Activated naive CD8-positive, alpha-beta T cell treated with anti-CD3 and anti-CD28 coated beads, Interleukin-2, amount 50 U/mL, for 24 hours (primary cell): ENCODE measurements around the gene CENATAC.
"Not testable (repeated sequence)": the region's sequence is repeated elsewhere in the genome, so short reads cannot be mapped to it uniquely, and the experiment has no call there.

ENCODE experiments used
- ATAC-seq: fragments of 150-1000 bp; cut with Tn5 transposase; one replicate; pipeline ENCODE4 v1.10.0; 2021
- DNase-seq: peaks from one replicate; pipeline ENCODE4 v3.0.0; 2021
- H3K27ac Mint-ChIP-seq: one replicate; pipeline ENCODE4 v1.8.0; 2021; ENCODE audit warnings: mild to moderate bottlenecking, mixed read lengths
- H3K27me3 Mint-ChIP-seq: one replicate; pipeline ENCODE4 v1.8.0; 2021; ENCODE audit warnings: mixed read lengths
- H3K36me3 Mint-ChIP-seq: one replicate; pipeline ENCODE4 v1.8.0; 2021; ENCODE audit warnings: low read depth, mixed read lengths
- H3K4me1 Mint-ChIP-seq: one replicate; pipeline ENCODE4 v1.8.0; 2021; ENCODE audit warnings: mixed read lengths
- H3K4me3 Mint-ChIP-seq: one replicate; pipeline ENCODE4 v1.8.0; 2021; ENCODE audit warnings: mild to moderate bottlenecking, moderate library complexity, mixed read lengths
- H3K9me3 Mint-ChIP-seq: one replicate; pipeline ENCODE4 v1.8.0; 2021; ENCODE audit warnings: mixed read lengths

The CENATAC gene

DNA sequence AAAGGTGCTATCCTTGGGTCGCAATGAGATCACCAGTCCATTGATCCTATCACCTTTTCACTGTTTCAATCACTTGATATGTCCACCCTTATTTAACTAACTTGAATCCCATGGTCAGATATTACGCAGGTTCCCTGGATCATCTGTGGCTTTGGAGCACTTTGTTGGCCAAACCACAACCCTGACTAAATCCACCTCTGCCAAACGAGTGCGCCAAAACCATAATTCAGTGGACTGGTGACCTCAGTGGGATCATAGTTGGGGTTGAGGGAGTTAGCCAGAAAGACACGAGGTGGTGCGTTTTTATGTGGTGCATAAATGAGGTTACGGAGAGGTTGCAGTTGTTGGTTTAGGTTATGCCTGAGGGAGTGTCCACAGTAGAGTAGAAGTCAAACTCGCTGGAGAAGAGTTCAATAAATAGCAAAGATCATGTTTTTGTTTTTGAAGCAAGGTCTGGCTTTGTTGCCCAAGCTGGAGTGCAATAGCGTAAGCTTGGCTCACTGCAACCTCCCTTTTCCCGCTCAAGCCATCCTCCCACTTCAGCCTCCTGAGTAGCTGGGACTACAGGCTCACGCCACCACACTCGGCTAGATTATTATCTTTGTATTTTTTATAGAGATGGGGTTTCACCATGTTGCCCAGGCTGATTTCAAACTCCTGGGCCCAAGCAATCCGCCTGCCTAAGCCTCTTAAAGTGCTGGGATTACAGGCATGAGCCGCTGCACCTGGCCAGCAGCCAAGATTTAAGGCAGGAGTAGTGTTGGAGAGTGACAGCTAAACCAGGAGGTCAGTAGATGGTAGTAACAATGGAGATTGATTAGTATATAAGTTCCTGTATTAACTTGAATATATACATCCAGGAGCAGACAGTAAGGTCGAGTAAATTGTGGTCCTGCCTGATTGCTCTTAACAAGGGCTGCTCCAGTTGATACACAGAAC lies 21.9 kb upstream of the CENATAC start:
- Mint-ChIP-seq H3K27me3 (peaks cover 7% of the 10 kb centered on the region), H3K4me1 (no peaks in the 10 kb centered on the region), H3K9me3 (no peaks in the 10 kb centered on the region), H3K36me3 (no peaks in the 10 kb centered on the region), H3K4me3 (no peak overlapping the region), H3K27ac (no peak overlapping the region)
- no peak for DNase-seq
- no peak for ATAC-seq

DNA sequence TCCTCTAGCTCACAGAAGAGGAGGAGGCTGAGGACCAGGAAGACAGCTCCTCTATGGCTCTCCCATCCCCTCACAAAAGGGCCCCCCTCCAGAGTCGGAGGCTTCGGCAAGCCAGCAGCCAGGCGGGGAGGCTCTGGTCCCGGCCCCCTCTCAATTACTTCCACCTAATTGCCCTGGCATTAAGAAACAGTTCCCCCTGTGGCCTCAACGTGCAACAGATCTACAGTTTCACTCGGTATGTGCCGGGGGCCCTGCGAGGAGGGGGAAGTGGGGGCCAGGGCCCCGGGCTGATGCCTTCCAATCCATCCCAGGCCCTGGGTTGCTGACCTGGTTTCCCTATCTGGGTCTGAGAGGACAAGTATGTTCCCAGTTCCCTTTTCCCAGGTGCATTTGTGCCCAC lies 18.5 kb upstream of the CENATAC start:
- no peak for ATAC-seq
- H3K27me3 Mint-ChIP-seq: no peaks in the 10 kb centered on the region
- H3K27ac Mint-ChIP-seq: no peak overlapping the region

DNA sequence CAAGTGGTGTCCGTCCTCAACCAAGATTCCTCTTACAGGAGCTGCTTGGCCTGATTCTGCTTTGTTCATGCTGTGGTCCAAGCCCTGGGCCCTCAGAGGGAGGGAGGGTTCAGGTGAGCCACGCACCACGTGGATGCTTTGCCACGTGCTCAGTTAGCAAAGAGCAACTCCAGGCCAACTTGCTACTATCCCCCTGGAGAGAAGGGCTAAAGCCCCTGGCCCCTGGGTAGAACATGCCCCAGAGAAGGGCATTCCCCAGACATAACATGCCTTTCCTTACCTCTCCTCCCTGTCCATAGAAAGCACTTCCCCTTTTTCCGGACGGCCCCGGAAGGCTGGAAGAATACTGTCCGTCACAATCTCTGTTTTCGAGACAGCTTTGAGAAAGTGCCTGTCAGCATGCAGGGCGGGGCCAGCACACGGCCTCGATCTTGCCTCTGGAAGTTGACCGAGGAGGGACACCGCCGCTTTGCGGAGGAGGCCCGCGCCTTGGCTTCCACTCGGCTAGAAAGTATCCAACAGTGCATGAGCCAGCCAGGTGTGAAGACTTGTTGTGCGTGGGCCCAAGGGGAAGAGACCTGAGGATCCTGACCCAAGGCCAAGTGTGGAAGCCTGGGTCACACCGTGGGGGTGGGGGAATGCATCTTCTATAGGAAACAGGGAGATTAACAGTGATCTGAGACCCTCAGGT lies 17.6 kb upstream of the CENATAC start:
- H3K36me3 Mint-ChIP-seq: no peaks in the 10 kb centered on the region
- DNase-seq (no peak), ATAC-seq (no peak)
- H3K4me3 Mint-ChIP-seq: no peak overlapping the region
- no peaks in the 10 kb centered on the region for H3K27me3 Mint-ChIP-seq
- no peaks in the 10 kb centered on the region for H3K4me1 Mint-ChIP-seq
- H3K27ac Mint-ChIP-seq: no peak overlapping the region
- no peaks in the 10 kb centered on the region for H3K9me3 Mint-ChIP-seq

More for the DNA sequence above, 18.5 kb upstream of the CENATAC start:
- no peaks in the 10 kb centered on the region for H3K4me1 Mint-ChIP-seq
- no peak overlapping the region for H3K4me3 Mint-ChIP-seq
- DNase-seq: no peak
- no peaks in the 10 kb centered on the region for H3K9me3 Mint-ChIP-seq
- no peaks in the 10 kb centered on the region for H3K36me3 Mint-ChIP-seq

DNA sequence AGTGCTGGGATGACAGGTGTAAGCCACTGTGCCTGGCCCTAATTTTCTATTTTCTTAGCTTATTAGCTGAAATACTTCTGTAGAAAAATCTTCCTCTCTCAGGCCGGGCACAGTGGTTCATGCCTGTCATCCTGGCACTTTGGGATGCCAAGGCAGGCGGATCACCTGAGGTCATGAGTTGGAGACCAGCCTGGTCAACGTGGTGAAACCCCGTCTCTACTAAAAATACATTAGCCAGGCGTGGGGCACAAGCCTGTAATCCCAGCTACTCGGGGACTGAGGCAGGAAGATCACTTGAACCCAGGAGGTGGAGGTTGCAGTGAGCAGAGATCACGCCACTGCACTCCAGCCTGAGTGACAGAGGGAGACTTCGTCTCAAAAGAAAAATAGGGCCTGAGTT lies 13.6 kb upstream of the CENATAC start:
- not testable (repeated sequence) for H3K9me3 Mint-ChIP-seq, DNase-seq, H3K4me1 Mint-ChIP-seq, H3K27me3 Mint-ChIP-seq, H3K27ac Mint-ChIP-seq, ATAC-seq, H3K4me3 Mint-ChIP-seq, H3K36me3 Mint-ChIP-seq

DNA sequence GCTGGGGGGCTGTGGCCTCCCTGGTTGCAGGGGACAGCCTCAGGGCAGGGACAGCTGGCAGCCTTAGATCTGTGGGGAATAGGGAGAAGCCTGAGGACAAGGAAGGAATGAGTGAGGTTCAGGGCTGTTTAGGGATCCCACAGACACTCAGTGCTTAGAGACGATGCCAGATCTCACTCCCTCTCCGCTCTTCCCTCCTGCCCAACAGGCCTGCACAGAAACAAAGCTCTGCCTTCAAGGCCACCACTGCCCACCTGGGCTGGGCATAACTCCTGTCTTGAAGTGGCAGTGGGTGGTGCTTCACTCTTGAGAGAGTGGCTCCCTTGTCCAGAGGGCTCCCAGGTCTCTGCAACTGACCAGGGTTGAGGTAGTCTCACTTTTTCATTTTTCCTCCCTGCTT lies 13.1 kb upstream of the CENATAC start:
- H3K9me3 Mint-ChIP-seq: no peaks in the 10 kb centered on the region
- no peak overlapping the region for H3K27ac Mint-ChIP-seq
- H3K4me1 Mint-ChIP-seq: no peaks in the 10 kb centered on the region
- DNase-seq (no peak), ATAC-seq (no peak)
- H3K4me3 Mint-ChIP-seq: no peak overlapping the region
- no peaks in the 10 kb centered on the region for H3K36me3 Mint-ChIP-seq
- no peaks in the 10 kb centered on the region for H3K27me3 Mint-ChIP-seq

DNA sequence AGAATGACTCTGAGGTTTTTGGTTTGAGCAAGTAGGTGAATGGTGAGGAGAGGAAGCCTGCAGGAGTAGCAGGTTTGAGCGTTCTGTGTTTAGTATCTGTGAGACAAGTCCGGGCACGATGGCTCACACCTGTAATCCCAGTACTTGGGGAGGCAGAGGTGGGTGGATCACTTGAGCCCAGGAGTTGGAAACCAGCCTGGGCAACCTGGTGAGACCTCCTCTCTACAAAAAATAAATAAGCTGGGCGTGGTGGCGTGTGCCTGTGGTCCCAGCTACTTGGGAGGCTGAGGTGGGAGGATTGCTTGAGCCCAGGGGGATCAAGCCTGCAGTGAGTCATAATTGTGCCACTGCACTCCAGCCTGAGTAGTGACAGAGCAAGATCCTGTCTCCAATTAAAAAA lies 9.7 kb upstream of the CENATAC start:
- no peak for ATAC-seq
- no peak overlapping the region for H3K27ac Mint-ChIP-seq

DNA sequence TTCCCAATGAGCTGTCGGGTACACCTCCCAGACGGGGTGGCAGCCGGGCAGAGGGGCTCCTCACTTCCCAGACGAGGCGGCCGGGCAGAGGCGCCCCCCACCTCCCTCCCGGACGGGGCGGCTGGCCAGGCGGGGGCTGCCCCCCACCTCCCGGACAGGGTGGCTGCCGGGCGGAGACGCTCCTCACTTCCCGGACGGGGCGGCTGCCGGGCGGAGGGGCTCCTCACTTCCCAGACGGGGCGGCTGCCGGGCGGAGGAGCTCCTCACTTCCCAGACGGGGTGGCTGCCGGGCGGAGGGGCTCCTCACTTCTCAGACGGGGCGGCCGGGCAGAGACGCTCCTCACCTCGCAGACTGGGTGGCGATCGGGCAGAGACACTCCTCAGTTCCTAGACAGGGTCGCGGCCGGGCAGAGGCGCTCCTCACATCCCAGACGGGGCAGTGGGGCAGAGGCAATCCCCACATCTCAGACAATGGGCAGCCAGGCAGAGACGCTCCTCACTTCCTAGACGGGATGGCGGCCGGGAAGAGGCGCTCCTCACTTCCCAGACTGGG lies 6.4 kb upstream of the CENATAC start:
- H3K4me3 Mint-ChIP-seq, ATAC-seq, H3K9me3 Mint-ChIP-seq, H3K27me3 Mint-ChIP-seq, H3K4me1 Mint-ChIP-seq, H3K27ac Mint-ChIP-seq, DNase-seq: not testable (repeated sequence)
- H3K36me3 Mint-ChIP-seq: peaks cover 15% of the 10 kb centered on the region

More for the DNA sequence above, 9.7 kb upstream of the CENATAC start:
- H3K9me3 Mint-ChIP-seq: no peaks in the 10 kb centered on the region
- no peak overlapping the region for H3K4me3 Mint-ChIP-seq
- no peaks in the 10 kb centered on the region for H3K4me1 Mint-ChIP-seq
- H3K27me3 Mint-ChIP-seq: no peaks in the 10 kb centered on the region
- DNase-seq: no peak
- peaks cover 6% of the 10 kb centered on the region for H3K36me3 Mint-ChIP-seq

DNA sequence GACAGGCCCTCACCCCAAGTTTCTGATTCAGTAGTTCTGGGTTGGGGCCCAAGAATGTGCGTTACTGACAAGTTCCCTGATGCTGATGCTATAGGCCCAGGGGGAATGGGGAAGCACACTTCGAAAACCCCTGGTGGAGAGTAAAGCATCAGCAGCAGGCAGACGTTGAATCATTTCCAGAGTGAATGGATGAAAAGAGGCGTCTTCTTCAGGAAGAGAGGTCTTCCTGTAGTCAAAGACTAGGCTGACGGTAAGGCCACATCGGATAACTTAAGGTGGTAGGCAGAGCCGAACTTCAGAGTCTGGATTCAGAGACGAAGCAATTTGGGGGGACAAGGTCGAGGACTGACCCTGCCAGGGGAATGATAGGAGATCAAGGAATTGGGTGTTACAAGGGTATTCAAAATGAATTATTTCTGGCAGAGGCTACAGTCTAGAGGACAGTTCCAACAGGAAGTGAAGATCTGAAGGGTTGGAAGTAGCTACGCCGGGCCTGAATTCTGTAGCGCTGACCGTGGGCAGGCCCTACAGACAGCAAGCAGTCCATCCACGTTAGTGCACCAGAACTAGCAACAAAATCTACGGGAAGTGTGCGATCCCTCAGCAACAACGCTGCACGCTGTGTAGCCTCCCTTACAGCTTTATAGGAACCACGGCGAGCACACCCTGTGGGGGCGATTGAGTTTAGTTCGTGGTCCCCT lies 862 bp upstream of the CENATAC start:
- no peaks in the 10 kb centered on the region for H3K27me3 Mint-ChIP-seq

DNA sequence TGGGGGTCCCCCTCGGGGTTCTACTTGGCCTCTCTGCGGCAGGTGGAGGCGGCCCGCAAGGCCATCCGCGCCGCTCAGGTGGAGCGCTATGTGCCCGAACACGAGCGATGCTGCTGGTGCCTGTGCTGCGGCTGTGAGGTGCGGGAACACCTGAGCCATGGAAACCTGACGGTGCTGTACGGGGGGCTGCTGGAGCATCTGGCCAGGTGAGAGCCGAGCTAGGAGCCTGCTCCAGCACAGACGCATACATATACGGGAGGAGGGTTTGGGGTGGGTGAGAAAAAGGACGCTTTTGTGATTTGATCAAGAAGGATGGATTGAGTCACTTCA lies 415 bp downstream of the CENATAC start:
- no peak for DNase-seq
- Mint-ChIP-seq H3K27me3 (no peaks in the 10 kb centered on the region), H3K4me1 (peaks cover 36% of the 10 kb centered on the region), H3K9me3 (no peaks in the 10 kb centered on the region), H3K36me3 (peaks cover 52% of the 10 kb centered on the region), H3K4me3 (peak overlapping the region; percentile 100), H3K27ac (peak overlapping the region; percentile 99)
- ATAC-seq: peak; percentile 2

More for the DNA sequence above, 862 bp upstream of the CENATAC start:
- Mint-ChIP-seq H3K27ac (peak overlapping the region; percentile 99), H3K4me1 (peaks cover 36% of the 10 kb centered on the region), H3K4me3 (peak overlapping the region; percentile 100), H3K36me3 (peaks cover 43% of the 10 kb centered on the region), H3K9me3 (no peaks in the 10 kb centered on the region)
- peak; percentile 37 for DNase-seq
- peak; percentile 33 for ATAC-seq

DNA sequence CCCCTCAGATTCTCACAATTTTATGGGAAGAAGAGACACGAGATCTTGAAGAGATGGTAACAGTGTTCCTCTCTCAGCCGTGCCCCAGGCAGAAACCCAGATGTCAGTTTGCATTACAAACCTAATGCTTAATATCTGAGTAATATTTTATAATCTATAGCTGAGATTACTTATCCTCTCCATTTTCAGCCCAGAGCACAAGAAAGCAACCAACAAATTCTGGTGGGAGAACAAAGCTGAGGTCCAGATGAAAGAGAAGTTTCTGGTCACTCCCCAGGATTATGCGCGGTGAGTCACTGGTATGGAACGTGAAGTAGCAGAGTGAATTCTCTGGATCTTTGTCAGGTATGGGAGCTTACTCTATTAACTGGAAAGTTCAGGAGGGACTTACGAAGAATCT lies 884 bp downstream of the CENATAC start:
- peak overlapping the region; percentile 100 for H3K4me3 Mint-ChIP-seq
- DNase-seq (no peak), ATAC-seq (no peak)
- H3K4me1 Mint-ChIP-seq: peaks cover 36% of the 10 kb centered on the region
- peak overlapping the region; percentile 99 for H3K27ac Mint-ChIP-seq
- H3K27me3 Mint-ChIP-seq: no peaks in the 10 kb centered on the region
- H3K36me3 Mint-ChIP-seq: peaks cover 53% of the 10 kb centered on the region
- H3K9me3 Mint-ChIP-seq: no peaks in the 10 kb centered on the region

DNA sequence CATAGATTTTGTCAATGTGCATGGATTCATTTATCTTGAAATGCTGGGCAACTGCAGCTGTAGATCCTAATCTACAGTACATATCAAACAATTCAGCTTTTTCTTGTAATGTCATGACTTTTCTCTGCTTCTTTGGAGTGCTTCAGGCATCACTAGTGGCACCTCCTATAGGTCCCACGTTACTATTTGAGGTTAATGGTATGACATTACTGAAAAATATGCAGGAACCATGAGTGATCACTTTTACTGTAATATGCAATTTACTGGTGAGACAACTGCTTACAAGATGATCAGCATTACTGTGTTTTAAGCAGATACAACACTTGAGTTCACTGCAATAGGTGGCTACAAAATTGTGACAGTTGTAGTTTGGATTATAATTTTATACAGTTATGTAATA lies 3.0 kb downstream of the CENATAC start:
- H3K27ac Mint-ChIP-seq: no peak overlapping the region
- H3K27me3 Mint-ChIP-seq: no peaks in the 10 kb centered on the region
- peaks cover 57% of the 10 kb centered on the region for H3K36me3 Mint-ChIP-seq
- ATAC-seq: no peak
- DNase-seq: no peak
- no peak overlapping the region for H3K4me3 Mint-ChIP-seq
- no peaks in the 10 kb centered on the region for H3K9me3 Mint-ChIP-seq
- H3K4me1 Mint-ChIP-seq: peaks cover 37% of the 10 kb centered on the region

DNA sequence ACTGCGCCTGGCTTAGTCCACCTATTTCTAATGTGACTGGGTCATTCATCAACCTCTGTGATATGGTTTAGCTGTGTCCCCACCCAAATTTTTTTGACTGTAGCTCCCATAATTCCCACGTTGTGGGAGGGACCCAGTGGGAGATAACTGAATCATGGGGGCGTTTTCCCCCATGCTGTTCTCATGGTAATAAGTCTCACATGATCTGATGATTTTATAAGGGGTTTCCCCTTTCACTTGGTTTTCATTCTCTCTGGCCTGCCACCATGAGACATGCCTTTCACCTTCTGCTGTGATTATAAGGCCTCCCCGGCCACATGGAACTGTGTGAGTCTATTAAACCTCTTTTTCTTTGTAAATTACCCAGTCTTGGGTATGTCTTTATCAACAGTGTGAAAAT lies 8.7 kb downstream of the CENATAC start:
- DNase-seq (no peak), ATAC-seq (peak; percentile 47)
- H3K36me3 Mint-ChIP-seq: peaks cover 46% of the 10 kb centered on the region
- peak overlapping the region; percentile 44 for H3K27ac Mint-ChIP-seq
- H3K4me1 Mint-ChIP-seq: peaks cover 14% of the 10 kb centered on the region
- no peaks in the 10 kb centered on the region for H3K9me3 Mint-ChIP-seq
- no peak overlapping the region for H3K4me3 Mint-ChIP-seq
- no peaks in the 10 kb centered on the region for H3K27me3 Mint-ChIP-seq

DNA sequence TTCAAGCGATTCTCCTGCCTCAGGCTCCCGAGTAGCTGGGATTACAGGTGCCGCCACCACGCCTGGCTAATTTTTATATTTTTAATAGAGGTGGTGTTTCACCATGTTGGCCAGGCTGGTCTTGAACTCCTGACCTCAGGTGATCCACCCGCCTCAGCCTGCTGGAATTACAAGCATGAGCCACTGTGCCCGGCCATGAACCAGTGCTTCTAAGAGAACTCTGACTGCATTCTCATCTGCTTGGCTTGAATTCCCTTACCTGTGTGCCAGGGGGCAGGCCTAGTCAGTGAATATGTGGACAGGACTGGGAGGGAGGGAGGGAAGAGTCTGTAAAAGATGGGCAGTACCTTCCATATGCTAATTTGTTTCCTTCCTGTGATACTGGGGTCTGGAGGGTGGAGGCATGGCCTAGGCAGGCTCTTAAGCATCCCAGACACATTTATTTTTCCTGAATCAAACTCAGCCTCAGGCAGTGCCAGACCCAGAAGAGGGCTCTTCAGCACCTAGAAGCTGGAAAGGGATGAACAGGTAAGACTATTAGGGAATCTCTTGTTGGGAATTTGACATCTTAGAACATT lies 13.6 kb downstream of the CENATAC start:
- ATAC-seq (no peak), DNase-seq (no peak)
- peaks cover 40% of the 10 kb centered on the region for H3K4me1 Mint-ChIP-seq
- no peaks in the 10 kb centered on the region for H3K27me3 Mint-ChIP-seq
- no peaks in the 10 kb centered on the region for H3K9me3 Mint-ChIP-seq
- H3K36me3 Mint-ChIP-seq: peaks cover 62% of the 10 kb centered on the region
- H3K4me3 Mint-ChIP-seq: no peak overlapping the region
- H3K27ac Mint-ChIP-seq: peak overlapping the region; percentile 24

DNA sequence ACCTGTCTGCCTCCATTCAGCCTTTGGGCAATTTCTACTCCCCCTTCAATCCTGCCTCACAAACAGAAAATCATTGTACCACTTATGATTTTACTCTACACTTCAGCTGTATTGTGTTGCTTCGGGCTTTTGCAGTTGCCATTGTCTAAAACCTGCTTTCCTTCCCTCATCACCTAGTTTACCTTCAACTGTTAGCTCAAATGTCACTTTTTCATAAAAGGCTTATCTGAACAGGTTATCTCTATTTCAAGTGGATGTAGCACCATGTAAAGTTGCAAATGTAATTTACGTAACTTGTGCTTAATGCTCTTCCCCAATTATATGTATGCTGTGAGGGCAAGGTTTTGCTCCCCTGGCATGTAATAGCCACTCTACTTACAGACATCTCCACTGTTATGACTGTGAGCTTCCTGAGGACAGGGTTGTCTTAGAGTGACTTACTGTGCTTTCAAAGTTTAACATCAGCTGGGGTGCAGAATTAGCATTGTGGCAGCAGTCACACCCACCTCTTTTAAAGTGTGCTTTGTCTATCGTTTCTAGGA lies 14.8 kb downstream of the CENATAC start:
- H3K4me3 Mint-ChIP-seq: no peak overlapping the region
- H3K27me3 Mint-ChIP-seq: no peaks in the 10 kb centered on the region
- peak overlapping the region; percentile 24 for H3K27ac Mint-ChIP-seq
- peaks cover 65% of the 10 kb centered on the region for H3K36me3 Mint-ChIP-seq
- ATAC-seq: no peak
- no peak for DNase-seq
- peaks cover 43% of the 10 kb centered on the region for H3K4me1 Mint-ChIP-seq
- H3K9me3 Mint-ChIP-seq: no peaks in the 10 kb centered on the region
